HL-60/S4 treated with retinoic acid at 250 ng/mL for 4 days and 3 days (cell line): ENCODE data around the gene GRIA4.
"Not testable (repeated sequence)": the region's sequence is repeated elsewhere in the genome, so short reads cannot be mapped to it uniquely, and the experiment has no call there.

Source experiments
- in situ Hi-C: fragments of 300-500 bp; cut with MboI; formaldehyde crosslinking; loops from 2 replicates; pipeline ENCODE4 v1.7.0; 2022; ENCODE audit warnings: low sequenced_read_pairs

GRIA4 gene

DNA sequence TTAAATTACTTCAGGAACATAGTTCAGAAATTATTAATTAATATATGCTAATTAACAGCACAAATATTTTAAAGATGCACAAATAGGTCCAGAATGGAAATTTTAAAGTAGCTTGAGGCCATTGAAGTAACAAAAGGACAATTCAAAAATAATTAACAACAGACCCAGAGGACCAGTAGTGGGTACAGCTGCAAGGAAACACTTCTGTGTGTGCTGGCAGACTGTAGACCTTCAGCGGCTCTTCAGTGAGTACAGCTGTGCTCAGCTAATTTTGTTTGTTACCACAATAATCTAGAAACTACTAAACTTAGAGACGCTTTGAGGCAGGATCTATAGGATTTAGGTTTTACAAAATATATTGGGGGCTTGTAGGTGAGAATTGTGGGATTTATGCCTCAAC is 103.8 kb downstream of the GRIA4 start:
- in situ Hi-C loops, result no loop called here

DNA sequence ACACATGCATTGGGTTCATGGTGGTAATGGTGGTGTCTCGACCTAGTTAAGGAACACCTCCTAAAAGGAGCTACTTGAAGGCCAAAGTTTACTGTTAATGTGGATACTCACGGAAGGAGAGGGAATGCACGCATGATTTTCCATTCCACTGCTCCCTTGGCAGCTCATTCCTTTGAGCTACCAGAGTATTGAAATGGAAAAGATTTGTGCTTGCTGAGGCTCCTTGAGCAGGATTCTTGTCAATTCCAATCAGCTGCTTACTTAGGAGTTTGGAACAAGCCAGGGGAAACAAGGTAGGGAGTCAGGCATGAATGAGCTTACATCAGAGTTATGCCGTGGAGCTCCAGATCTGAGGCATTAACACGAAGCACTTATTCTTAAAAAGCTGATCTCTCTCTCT is 108.8 kb downstream of the GRIA4 start:
- in situ Hi-C loops, result no loop called here

- in situ Hi-C loops, result no loop called here
Measured at GRCh38 chr11:105719073-105719822, 109.4 kb downstream of the GRIA4 start.

DNA sequence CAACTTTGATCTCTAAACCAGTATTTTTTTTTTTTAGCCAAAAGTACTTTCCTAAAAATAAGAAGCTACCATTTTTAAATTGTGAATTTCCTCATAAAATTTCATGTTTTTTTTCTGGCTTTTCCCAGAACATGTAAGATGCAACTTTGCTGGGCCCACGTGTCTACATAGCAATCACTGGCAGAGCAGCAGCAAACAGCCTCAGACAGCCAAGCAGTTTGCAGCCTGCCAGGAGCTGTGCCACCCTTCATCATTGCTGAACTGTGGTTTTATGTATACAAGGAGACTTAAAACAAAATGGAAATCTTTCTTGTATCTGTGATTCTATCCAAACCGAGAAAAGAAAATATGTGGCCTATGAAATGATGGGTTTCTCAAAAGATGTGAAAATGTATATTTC is 110.2 kb downstream of the GRIA4 start:
- in situ Hi-C loops, result no loop called here

GRCh38 chr11:105723269-105723668 is 113.4 kb downstream of the GRIA4 start:
- in situ Hi-C loops, result no loop called here

DNA sequence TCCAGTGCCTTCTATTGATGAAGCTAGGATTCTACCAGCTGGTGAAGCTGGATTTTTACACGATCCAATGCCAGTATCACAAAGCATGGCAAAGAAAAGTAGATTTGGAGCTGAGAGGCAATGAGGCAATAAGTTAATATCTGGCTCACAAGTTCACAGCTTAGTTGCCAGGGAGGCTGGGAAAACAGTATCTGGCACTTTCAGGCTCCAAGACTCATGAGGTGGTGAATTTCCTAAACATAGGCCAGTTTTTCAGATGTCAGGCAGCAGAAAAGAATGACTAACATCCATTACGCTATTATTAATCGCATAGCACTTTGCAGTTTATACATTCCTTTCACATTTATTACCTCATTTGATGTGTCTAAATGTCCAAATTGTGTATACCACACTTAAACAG is 122.7 kb downstream of the GRIA4 start:
- in situ Hi-C loops, result no loop called here

DNA sequence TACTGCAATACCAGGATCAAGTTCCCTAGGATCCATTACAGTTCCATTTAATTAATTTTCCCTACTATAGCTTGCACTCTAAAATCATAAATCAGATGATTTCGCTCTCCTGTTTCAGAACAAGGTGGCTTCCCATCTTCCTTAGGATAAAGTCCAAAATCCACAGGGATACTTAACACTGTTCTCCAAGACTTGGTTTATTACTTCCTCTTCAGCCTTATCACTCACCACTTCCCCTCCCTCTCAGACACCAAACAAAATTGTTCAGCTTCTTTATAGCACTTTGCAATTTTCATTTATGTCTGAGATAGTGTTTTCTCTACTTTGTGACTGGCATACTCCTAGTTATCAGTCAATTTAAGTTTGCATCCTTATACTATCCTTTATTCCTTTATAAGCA is 124.6 kb downstream of the GRIA4 start:
- in situ Hi-C loops, result no loop called here

- in situ Hi-C loops, result no loop called here
Measured at GRCh38 chr11:105738251-105738650, 128.4 kb downstream of the GRIA4 start.

- in situ Hi-C loops, result no loop called here
Measured at GRCh38 chr11:105738986-105739795, 129.3 kb downstream of the GRIA4 start.

DNA sequence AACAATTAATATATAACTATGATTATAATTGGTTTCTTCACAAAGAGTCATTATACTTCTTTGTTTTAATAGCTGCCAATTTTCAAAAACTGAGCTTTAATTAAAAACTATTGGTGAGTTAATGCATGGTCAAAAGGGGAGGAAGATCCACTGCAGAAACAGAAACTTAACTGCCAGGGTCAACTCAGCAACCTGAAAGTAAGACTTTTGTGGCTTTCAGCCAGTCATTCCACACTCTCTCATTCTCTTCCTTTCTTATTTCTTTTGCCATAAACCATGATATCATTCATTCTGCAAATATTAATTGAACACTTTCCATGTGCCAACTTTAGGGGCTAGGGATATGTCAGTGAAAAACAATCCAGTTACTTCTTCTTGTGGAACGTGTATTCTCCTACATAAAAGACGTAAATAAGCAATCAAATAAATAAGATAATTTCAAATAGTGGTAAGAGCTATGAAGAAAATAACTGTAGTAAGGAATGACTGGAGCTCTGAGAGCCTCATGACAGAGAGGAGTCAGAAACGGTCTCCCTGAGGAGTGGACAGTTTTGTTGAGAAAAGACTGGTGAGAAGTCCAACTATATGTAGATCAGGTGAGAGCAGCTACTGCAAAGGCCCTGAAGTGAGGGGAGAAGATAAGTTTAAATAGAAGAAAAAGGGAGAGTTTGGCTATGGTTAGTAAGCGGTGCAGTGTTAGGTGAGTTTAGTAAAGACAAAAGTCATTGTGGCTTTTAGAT is 130.5 kb downstream of the GRIA4 start:
- in situ Hi-C loops, result no loop called here

- in situ Hi-C loops, result no loop called here
Measured at GRCh38 chr11:105741488-105742020, 131.7 kb downstream of the GRIA4 start.

GRCh38 chr11:105754260-105754659 is 144.4 kb downstream of the GRIA4 start:
- in situ Hi-C loops, result no loop called here

DNA sequence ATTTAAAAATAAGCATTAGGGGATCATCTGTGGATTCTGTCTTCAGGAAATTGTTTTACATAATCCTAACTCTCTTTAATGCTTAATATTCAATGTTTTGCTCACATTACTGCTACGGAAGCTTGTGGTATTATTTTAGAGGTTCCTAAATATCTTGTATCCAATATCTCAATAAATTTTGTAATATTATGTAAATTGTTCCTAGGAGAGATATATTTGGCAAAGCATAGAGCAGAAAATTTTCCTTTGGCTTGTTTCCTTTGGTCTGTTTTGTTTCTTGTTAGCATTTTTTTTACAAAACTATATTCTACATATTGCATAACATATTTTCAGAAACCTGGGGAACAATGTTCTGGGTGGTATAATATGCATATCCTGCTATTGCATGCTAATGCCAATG is 144.8 kb downstream of the GRIA4 start:
- in situ Hi-C loops, result no loop called here

DNA sequence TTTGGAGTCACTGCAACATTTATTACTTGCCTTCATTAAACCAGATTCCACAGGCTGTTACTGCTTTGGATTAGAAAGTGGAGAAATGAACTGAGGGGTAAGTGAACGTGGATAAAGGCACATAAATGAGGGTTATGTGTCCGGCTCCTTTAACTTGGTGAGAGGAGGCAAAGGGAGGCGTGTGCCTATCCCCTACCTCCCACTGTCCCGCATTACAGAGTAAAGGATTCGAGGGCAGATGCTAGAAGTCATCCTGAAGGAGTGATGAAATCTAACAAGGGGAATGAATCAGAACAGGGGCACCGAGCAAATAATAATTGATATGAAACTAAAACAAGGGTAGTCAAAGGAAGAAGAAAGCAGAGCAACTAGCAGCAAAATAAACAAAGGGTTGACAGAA is 147.2 kb downstream of the GRIA4 start:
- in situ Hi-C loops, result no loop called here

DNA sequence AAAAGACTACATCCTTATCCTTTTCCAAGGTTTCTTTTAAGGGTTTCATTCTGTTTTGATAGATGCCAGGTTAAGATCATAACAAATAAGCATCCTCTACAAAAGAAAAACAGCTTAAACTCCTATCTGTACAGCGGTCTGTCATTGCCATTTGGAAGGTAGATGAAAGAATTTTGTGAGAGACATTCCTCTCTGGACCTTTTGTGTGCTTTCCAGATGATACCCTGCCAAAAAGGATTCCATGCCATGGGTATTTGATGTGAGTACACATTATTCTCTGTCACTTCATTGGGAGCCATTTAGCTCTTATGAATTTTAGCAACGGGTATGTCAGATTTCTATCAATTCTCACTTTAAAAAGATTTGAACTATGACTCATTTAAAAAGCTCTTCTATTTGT is 153.7 kb downstream of the GRIA4 start:
- in situ Hi-C loops, result no loop called here

GRCh38 chr11:105767931-105768330 is 158.1 kb downstream of the GRIA4 start:
- in situ Hi-C loops, result no loop called here

GRCh38 chr11:105769627-105770026 is 159.8 kb downstream of the GRIA4 start:
- in situ Hi-C loops, result no loop called here

DNA sequence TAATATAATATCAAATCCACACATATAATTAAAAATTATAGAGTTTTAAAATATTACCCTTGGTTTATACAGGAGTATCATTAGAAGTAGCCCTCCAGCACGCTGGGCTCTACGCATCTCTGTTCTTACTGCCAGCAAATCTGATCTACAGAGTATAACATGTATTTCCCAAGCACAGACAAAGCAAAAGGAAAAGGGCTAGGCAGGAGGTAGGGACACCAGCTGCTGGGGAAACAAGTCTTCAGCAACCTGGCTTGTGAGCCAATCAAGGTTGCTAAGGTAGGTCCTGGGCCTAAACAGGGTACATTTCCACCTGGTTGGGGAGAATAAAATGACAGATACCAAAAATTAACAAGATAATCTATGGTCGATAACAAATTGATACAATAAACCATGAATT is 163.6 kb downstream of the GRIA4 start:
- in situ Hi-C loops, result not testable (repeated sequence)

- in situ Hi-C loops, result no loop called here
Measured at GRCh38 chr11:105774899-105775298, 165.0 kb downstream of the GRIA4 start.

DNA sequence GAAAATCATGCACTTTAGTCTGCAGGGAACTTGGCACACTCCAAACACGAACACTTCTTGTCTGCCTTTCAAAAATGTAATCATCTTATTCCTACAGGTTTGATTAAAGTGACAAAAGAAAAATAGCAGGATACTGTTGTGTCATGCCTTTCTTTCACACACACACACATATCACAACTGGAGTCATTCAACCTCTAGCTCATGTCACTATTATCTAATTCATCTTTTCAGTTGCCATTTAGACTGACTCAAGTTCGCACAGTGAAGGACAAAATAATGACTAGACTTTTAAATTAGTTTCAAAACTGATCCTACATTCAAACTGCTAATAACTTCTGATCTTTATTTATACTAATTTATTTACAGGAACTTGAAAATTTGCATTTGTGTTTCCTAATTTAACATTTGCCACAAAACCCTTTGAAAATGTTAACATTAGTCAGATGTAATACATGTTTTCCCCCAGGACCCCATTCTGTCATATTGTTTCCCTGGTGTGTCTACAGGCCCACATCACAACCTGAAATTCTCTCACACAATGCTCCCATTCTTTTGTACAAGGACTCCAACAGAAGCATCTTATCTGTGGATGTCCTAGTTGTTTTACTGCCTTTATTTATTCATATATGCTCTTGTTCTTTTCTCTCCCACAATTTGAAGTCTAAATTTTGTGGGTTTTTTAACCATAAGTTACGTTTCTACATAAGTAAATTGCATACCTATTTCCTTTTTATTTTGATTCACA is 171.1 kb downstream of the GRIA4 start:
- in situ Hi-C loops, result no loop called here

GRCh38 chr11:105781807-105782206 is 171.9 kb downstream of the GRIA4 start:
- in situ Hi-C loops, result no loop called here
